GM10266 (cell line): ENCODE measurements around the gene POMT1.
"Not testable (repeated sequence)": the region's sequence is repeated elsewhere in the genome, so short reads cannot be mapped to it uniquely, and the experiment has no call there.

Experiments
- DNase-seq: peaks from one replicate; pipeline ENCODE4 v3.0.0; 2012; ENCODE audit errors: extremely low spot score
- TF ChIP-seq, protein P1 (sequence below): IDR thresholded peaks from 2 replicates; pipeline ENCODE4 v1.5.1; 2012; ENCODE audit warnings: mild to moderate bottlenecking, low read depth; ENCODE audit not compliant: control insufficient read depth, insufficient read depth; ENCODE audit errors: missing control alignments

POMT1 gene

DNA sequence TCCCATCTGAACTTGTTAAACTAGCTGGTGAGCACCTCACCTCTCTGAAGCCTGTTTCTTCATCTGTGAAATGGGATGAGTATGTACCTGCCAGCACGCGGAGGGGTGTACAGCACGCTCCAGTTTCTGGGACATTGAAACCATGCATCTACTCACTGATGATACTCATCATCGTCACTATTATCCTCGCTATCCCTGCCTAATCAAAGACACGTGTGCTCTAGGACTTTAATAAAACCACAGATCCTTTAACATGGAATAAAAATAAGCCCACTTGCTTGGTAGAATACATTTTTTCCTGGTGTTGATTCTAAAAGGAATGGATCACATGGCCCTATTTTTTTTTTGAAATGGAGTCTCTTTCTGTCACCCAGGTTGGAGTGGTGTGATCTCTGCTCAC, 37.3 kb upstream of the POMT1 start:
- TF ChIP-seq, protein P1, sequence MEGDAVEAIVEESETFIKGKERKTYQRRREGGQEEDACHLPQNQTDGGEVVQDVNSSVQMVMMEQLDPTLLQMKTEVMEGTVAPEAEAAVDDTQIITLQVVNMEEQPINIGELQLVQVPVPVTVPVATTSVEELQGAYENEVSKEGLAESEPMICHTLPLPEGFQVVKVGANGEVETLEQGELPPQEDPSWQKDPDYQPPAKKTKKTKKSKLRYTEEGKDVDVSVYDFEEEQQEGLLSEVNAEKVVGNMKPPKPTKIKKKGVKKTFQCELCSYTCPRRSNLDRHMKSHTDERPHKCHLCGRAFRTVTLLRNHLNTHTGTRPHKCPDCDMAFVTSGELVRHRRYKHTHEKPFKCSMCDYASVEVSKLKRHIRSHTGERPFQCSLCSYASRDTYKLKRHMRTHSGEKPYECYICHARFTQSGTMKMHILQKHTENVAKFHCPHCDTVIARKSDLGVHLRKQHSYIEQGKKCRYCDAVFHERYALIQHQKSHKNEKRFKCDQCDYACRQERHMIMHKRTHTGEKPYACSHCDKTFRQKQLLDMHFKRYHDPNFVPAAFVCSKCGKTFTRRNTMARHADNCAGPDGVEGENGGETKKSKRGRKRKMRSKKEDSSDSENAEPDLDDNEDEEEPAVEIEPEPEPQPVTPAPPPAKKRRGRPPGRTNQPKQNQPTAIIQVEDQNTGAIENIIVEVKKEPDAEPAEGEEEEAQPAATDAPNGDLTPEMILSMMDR = no peak
- no peak for DNase-seq

DNA sequence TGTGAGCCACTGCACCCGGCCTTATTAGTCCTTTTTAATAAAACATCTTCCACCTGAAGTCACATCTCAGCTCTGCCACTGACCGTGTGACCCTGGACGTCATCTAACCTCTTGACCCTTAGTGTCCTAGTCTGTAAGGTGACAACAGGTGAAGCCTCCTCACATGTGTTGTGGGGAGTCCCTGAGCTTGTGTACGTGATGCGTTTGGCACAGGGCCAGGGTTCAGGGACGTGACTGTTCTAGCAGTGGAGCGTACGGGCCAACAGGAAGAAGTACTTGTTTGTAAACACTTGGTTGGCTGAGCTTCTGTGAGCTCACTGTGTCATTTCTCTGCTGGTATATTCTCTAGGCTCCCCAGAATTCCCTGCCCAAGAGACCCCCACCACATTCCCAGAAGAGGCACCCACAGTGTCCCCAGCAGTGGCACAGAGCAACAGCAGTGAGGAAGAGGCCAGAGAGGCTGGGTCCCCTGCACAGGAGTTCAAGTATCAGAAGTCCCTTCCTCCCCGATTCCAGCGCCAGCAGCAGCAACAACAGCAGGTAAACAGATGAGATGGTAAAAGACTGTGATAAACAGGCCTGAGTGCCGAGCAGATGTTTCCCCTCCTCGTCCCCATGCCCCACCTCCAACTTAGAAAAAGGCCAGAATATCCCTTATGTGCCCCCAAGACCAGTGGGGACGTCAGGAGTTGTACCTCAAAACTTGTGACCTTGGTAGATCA, 35.3 kb upstream of the POMT1 start:
- TF ChIP-seq, protein P1 = no peak

DNA sequence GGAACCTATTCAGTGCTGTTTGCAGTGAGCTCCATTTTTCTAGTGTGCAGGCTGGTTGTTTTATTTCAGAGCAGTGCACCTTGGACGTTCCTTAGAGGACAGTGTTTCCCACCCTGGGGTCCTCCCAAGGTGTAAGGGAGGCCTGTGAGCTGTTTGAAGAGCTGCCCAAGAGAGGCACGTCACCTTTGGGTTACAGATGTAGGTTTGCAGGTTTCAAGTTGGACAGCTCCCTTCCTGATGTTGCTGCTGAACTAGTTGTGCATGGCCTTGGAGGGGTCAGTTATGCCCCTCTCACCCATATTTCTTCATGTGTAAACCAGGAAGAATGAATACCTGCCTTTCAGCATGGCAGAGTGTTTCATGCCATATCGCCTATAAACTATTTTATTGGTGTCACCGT, 34.7 kb upstream of the POMT1 start:
- TF ChIP-seq, protein P1 = no peak
- DNase-seq = no peak

More for the DNA sequence above, 35.3 kb upstream of the POMT1 start:
- no peak for DNase-seq

DNA sequence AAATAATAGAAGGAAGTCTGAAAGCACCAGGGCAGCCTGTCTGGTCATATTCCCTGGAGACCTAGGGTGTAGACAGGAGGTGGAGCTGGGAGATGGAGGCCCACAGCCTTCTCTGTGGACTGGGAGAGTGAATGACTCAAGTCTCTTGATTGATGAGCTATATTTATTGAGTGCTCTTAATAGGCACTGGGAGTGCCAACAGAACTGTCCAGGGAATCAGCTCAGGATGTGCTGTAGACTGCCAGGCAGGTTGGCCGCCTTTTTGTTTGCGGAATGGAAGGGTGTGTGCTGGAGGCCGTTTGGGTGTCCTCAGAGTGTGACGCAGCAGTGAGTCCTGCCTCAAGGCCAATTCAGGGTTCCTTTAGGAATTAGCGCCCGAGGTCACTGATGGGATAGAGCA, 33.4 kb upstream of the POMT1 start:
- TF ChIP-seq, protein P1 = no peak
- DNase-seq = no peak

DNA sequence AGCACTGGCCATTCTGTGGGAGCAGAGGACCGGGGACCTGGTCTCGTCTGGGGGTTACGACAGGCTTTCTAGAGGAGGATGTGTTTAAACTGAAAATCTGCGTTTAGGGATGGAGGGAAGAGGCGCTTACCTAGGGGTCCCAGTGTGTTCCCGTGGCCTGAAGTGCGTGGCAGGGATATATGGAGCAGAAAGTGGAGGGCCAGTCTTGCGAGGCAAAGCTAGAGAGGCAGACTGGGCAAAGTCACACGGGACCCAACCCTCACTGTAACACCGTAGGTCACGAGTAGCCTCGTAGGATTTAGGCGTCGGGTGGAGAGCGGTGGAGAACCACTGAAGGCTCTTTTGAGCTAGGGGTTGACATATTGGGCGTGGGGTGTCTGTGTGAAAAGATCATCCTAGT, 32.8 kb upstream of the POMT1 start:
- TF ChIP-seq, protein P1 = no peak
- DNase-seq = no peak

DNA sequence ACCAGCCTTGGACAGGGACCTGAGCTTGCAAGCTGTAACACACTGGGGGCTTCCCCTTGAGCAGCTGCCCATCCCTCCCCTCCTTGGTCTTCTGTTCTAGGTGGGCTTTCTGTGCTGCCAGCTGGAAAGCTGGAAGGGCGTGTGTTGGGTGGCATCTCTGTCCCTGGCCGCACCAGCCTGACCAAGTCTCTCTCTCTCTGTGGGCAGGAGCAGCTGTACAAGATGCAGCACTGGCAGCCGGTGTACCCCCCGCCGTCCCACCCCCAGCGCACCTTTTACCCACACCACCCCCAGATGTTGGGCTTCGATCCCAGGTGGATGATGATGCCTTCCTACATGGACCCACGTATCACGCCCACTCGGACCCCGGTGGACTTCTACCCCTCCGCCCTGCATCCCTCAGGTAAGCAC, 32.1 kb upstream of the POMT1 start:
- TF ChIP-seq, protein P1 = no peak
- no peak for DNase-seq

DNA sequence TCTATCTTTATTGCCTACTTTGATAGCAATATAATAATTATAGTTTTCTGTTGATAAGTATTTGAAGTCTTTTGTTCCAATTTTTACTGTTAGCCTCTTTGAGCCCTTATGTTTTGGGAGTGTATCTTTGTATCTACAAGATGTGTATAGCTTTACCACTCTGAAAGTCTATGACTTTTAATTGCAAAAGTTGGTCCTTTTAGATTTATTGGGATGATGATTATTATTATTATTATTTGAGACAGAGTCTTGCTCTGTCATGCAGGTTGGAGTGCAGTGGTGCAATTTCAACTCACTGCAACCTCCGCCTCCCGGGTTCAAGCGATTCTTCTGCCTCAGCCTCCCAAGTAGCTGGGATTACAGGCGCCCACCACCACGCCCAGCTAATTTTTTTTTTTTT, 30.6 kb upstream of the POMT1 start:
- not testable (repeated sequence) for DNase-seq

DNA sequence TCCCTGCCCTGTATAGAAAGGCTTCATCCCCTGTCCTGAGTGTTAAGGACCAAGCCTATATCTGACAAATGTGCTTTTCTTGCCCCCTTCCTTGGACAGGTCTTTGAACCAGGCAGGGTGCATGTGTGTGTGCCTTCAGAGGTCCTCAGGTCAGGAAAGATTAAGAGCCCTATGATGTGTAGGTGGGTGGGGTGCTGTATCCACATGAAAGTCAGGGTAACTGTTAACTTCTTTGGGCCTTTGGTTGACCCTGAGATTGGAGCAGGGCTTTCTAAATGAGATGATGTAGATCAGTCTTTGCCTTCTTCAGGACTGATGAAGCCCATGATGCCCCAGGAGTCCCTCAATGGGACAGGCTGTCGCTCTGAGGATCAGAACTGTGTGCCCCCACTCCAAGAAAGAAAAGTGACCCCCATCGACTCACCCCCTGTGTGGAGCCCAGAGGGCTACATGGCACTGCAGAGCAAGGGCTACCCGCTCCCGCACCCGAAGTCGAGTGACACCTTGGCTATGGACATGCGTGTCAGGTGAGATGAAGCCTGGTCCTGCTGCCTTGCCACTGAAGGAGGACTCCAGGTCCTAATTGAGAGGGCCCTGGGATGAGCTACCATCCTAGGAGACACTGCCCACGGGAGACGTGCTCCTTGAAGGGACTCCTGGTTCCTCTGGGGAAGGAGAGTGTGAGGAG, 29.4 kb upstream of the POMT1 start:
- TF ChIP-seq, protein P1 = no peak
- DNase-seq = no peak
